GM12872 (cell line): ENCODE data around the gene AKAP3.

ENCODE experiments used
- CTCF ChIP-seq: IDR thresholded peaks from 3 replicates; pipeline ENCODE4 v1.5.1; 2011; ENCODE audit warnings: low read depth, mild to moderate bottlenecking, low read length, moderate library complexity; ENCODE audit not compliant: insufficient read depth

AKAP3 gene

GRCh38 chr12:4653691-4654090 lies 4.8 kb upstream of the AKAP3 start:
- no peak for TF ChIP-seq CTCF

GRCh38 chr12:4653257-4653656 lies 4.4 kb upstream of the AKAP3 start:
- TF ChIP-seq CTCF: no peak

GRCh38 chr12:4649358-4649661 lies 459 bp upstream of the AKAP3 start:
- no peak for TF ChIP-seq CTCF

GRCh38 chr12:4648104-4648500 lies 749 bp downstream of the AKAP3 start:
- TF ChIP-seq CTCF: no peak

- no peak for TF ChIP-seq CTCF
Measured at GRCh38 chr12:4645023-4645422, 3.8 kb downstream of the AKAP3 start.

GRCh38 chr12:4643747-4644146 lies 5.1 kb downstream of the AKAP3 start:
- no peak for TF ChIP-seq CTCF

GRCh38 chr12:4630262-4630661 lies 18.6 kb downstream of the AKAP3 start:
- no peak for TF ChIP-seq CTCF

GRCh38 chr12:4628406-4628805 lies 20.4 kb downstream of the AKAP3 start:
- no peak for TF ChIP-seq CTCF
